Measurements from ENCODE around the gene MEIS2.

Gene MEIS2

GRCh38 chr15:36863570-36863969, 236.8 kb downstream of the MEIS2 start:
- Histone ChIP-seq H3K27me3 (ENCODE audit: insufficient read depth, low read length, poor library complexity, severe bottlenecking) (no peaks in the 10 kb centered on the region), H2AFZ (ENCODE audit: low read length) (no peak overlapping the region), H3K9me2 (replicated peaks; ENCODE audit: low read depth, low read length) (no peaks in the 10 kb centered on the region), H4K20me1 (ENCODE audit: insufficient read depth, low read length, poor library complexity, severe bottlenecking) (no peaks in the 10 kb centered on the region), H3K79me2 (ENCODE audit: insufficient read depth, low read length) (no peaks in the 10 kb centered on the region), H3F3A (ENCODE audit: low read depth) (no peaks in the 10 kb centered on the region), H3K36me3 (ENCODE audit: insufficient read depth, low read length) (no peaks in the 10 kb centered on the region), H3K4me3 (ENCODE audit: low read length, poor library complexity, severe bottlenecking) (no peak overlapping the region), H3K4me1 (ENCODE audit: insufficient read depth, low read length, poor library complexity, severe bottlenecking) (no peaks in the 10 kb centered on the region), H3K4me2 (ENCODE audit: low read depth, low read length, poor library complexity, severe bottlenecking) (no peak overlapping the region), H3K9ac (ENCODE audit: low read depth, low read length, poor library complexity, severe bottlenecking) (no peak overlapping the region), H3K9me3 (ENCODE audit: insufficient read depth, low read depth, low read length) (no peaks in the 10 kb centered on the region)
- no peak for TF ChIP-seq EZH2phosphoT487 (IDR thresholded peaks at IDR 0.05; ENCODE audit: borderline replicate concordance)
- TF ChIP-seq CTCF (conservative IDR thresholded peaks at IDR 0.05; ENCODE audit: low read length) = no peak

- Histone ChIP-seq H3K4me1 (ENCODE audit: insufficient read depth, low read length, poor library complexity, severe bottlenecking) (no peaks in the 10 kb centered on the region), H3K27me3 (ENCODE audit: insufficient read depth, low read length, poor library complexity, severe bottlenecking) (no peaks in the 10 kb centered on the region), H3F3A (ENCODE audit: low read depth) (no peaks in the 10 kb centered on the region)
Measured at GRCh38 chr15:36860792-36861191, 239.6 kb downstream of the MEIS2 start.

GRCh38 chr15:36858423-36858822, 241.9 kb downstream of the MEIS2 start:
- TF ChIP-seq EZH2phosphoT487 (IDR thresholded peaks at IDR 0.05; ENCODE audit: borderline replicate concordance) (no peak), CTCF (conservative IDR thresholded peaks at IDR 0.05; ENCODE audit: low read length) (no peak)
- H3K9me3 ChIP-seq (ENCODE audit: insufficient read depth, low read depth, low read length) = no peaks in the 10 kb centered on the region

More at GRCh38 chr15:36860792-36861191, 239.6 kb downstream of the MEIS2 start:
- no peak overlapping the region for H2AFZ ChIP-seq (ENCODE audit: low read length)
- H3K9me3 ChIP-seq (ENCODE audit: insufficient read depth, low read depth, low read length) = no peaks in the 10 kb centered on the region
- no peak overlapping the region for H3K4me3 ChIP-seq (ENCODE audit: low read length, poor library complexity, severe bottlenecking)
- H3K4me2 ChIP-seq (ENCODE audit: low read depth, low read length, poor library complexity, severe bottlenecking) = no peak overlapping the region
- H3K9ac ChIP-seq (ENCODE audit: low read depth, low read length, poor library complexity, severe bottlenecking) = no peak overlapping the region
- no peaks in the 10 kb centered on the region for H3K9me2 ChIP-seq (replicated peaks; ENCODE audit: low read depth, low read length)
- no peaks in the 10 kb centered on the region for H4K20me1 ChIP-seq (ENCODE audit: insufficient read depth, low read length, poor library complexity, severe bottlenecking)
- no peak for TF ChIP-seq EZH2phosphoT487 (IDR thresholded peaks at IDR 0.05; ENCODE audit: borderline replicate concordance)
- no peaks in the 10 kb centered on the region for H3K79me2 ChIP-seq (ENCODE audit: insufficient read depth, low read length)
- no peaks in the 10 kb centered on the region for H3K36me3 ChIP-seq (ENCODE audit: insufficient read depth, low read length)

GRCh38 chr15:36856339-36856973, 243.9 kb downstream of the MEIS2 start:
- no peaks in the 10 kb centered on the region for H3K9me2 ChIP-seq (replicated peaks; ENCODE audit: low read depth, low read length)

More at GRCh38 chr15:36858423-36858822, 241.9 kb downstream of the MEIS2 start:
- Histone ChIP-seq H3K36me3 (ENCODE audit: insufficient read depth, low read length) (no peaks in the 10 kb centered on the region), H3K9me2 (replicated peaks; ENCODE audit: low read depth, low read length) (no peaks in the 10 kb centered on the region), H3K4me3 (ENCODE audit: low read length, poor library complexity, severe bottlenecking) (no peak overlapping the region), H3K79me2 (ENCODE audit: insufficient read depth, low read length) (no peaks in the 10 kb centered on the region), H4K20me1 (ENCODE audit: insufficient read depth, low read length, poor library complexity, severe bottlenecking) (no peaks in the 10 kb centered on the region), H2AFZ (ENCODE audit: low read length) (no peak overlapping the region), H3K4me1 (ENCODE audit: insufficient read depth, low read length, poor library complexity, severe bottlenecking) (no peaks in the 10 kb centered on the region), H3F3A (ENCODE audit: low read depth) (no peaks in the 10 kb centered on the region), H3K27me3 (ENCODE audit: insufficient read depth, low read length, poor library complexity, severe bottlenecking) (no peaks in the 10 kb centered on the region), H3K9ac (ENCODE audit: low read depth, low read length, poor library complexity, severe bottlenecking) (no peak overlapping the region), H3K4me2 (ENCODE audit: low read depth, low read length, poor library complexity, severe bottlenecking) (no peak overlapping the region)

More at GRCh38 chr15:36856339-36856973, 243.9 kb downstream of the MEIS2 start:
- no peak overlapping the region for H2AFZ ChIP-seq (ENCODE audit: low read length)
- no peaks in the 10 kb centered on the region for H3K79me2 ChIP-seq (ENCODE audit: insufficient read depth, low read length)
- no peak overlapping the region for H3K9ac ChIP-seq (ENCODE audit: low read depth, low read length, poor library complexity, severe bottlenecking)
- H3F3A ChIP-seq (ENCODE audit: low read depth) = no peaks in the 10 kb centered on the region
- no peaks in the 10 kb centered on the region for H3K9me3 ChIP-seq (ENCODE audit: insufficient read depth, low read depth, low read length)
- H3K4me3 ChIP-seq (ENCODE audit: low read length, poor library complexity, severe bottlenecking) = no peak overlapping the region
- H3K4me1 ChIP-seq (ENCODE audit: insufficient read depth, low read length, poor library complexity, severe bottlenecking) = no peaks in the 10 kb centered on the region
- TF ChIP-seq CTCF (conservative IDR thresholded peaks at IDR 0.05; ENCODE audit: low read length) (no peak), EZH2phosphoT487 (IDR thresholded peaks at IDR 0.05; ENCODE audit: borderline replicate concordance) (no peak)
- H3K4me2 ChIP-seq (ENCODE audit: low read depth, low read length, poor library complexity, severe bottlenecking) = no peak overlapping the region
- H4K20me1 ChIP-seq (ENCODE audit: insufficient read depth, low read length, poor library complexity, severe bottlenecking) = no peaks in the 10 kb centered on the region
- peaks cover 2% of the 10 kb centered on the region for H3K27me3 ChIP-seq (ENCODE audit: insufficient read depth, low read length, poor library complexity, severe bottlenecking)
- no peaks in the 10 kb centered on the region for H3K36me3 ChIP-seq (ENCODE audit: insufficient read depth, low read length)
